ENCODE measurements around the gene PRX. TPM values are rescaled to one million over a fixed set of nuclear protein-coding genes. Genes with fewer than 3 reads are reported as not detected.

PRX gene
- total RNA-seq, 1 experiment from 2014 or later, result 2.5 TPM

GRCh38 chr19:40357640-40358039 lies 55.5 kb downstream of the PRX start:
- Histone ChIP-seq H3K27me3 (replicated peaks; ENCODE audit: insufficient read depth, low read depth, low read length, poor library complexity) (no peaks in the 10 kb centered on the region), H3K27ac (ENCODE audit: low read depth, low read length, poor library complexity, severe bottlenecking) (no peak overlapping the region), H3K4me3 (ENCODE audit: low read depth, low read length, poor library complexity, severe bottlenecking) (no peak overlapping the region), H3K9me3 (ENCODE audit: low read depth, low read length, poor library complexity, severe bottlenecking) (no peaks in the 10 kb centered on the region), H3K36me3 (ENCODE audit: insufficient read depth, low read length, poor library complexity, severe bottlenecking) (no peaks in the 10 kb centered on the region), H3K4me1 (ENCODE audit: insufficient read depth, low read length, poor library complexity, severe bottlenecking) (no peaks in the 10 kb centered on the region)
- TF ChIP-seq EZH2 (IDR thresholded peaks at IDR 0.05; ENCODE audit: borderline replicate concordance, low read depth, low read length, poor library complexity, severe bottlenecking), result no peak
- no peak for TF ChIP-seq CTCF (conservative IDR thresholded peaks at IDR 0.05; ENCODE audit: low read depth, low read length)
- ChIA-PET CTCF (no interaction called here), POLR2A (ENCODE audit: low non-redundant PET) (no interaction called here)
- intact Hi-C loops (cut with micrococcal nuclease; ENCODE audit: unreplicated experiment), result no loop called here
- no peak for DNase-seq (ENCODE audit: low spot score)
- BruUV-seq (replicated peaks), result no TSS peak

- no peaks in the 10 kb centered on the region for H3K27me3 ChIP-seq (replicated peaks; ENCODE audit: insufficient read depth, low read depth, low read length, poor library complexity)
- TF ChIP-seq CTCF (conservative IDR thresholded peaks at IDR 0.05; ENCODE audit: low read depth, low read length) (no peak), EZH2 (IDR thresholded peaks at IDR 0.05; ENCODE audit: borderline replicate concordance, low read depth, low read length, poor library complexity, severe bottlenecking) (no peak)
- ChIA-PET CTCF (no interaction called here), POLR2A (ENCODE audit: low non-redundant PET) (no interaction called here)
- no peak overlapping the region for H3K27ac ChIP-seq (ENCODE audit: low read depth, low read length, poor library complexity, severe bottlenecking)
- no peak overlapping the region for H3K4me3 ChIP-seq (ENCODE audit: low read depth, low read length, poor library complexity, severe bottlenecking)
- H3K4me1 ChIP-seq (ENCODE audit: insufficient read depth, low read length, poor library complexity, severe bottlenecking), result no peaks in the 10 kb centered on the region
- peak; percentile 48 for DNase-seq (ENCODE audit: low spot score)
- intact Hi-C loops (cut with micrococcal nuclease; ENCODE audit: unreplicated experiment), result no loop called here
- BruUV-seq (replicated peaks), result no TSS peak
- H3K9me3 ChIP-seq (ENCODE audit: low read depth, low read length, poor library complexity, severe bottlenecking), result no peaks in the 10 kb centered on the region
- H3K36me3 ChIP-seq (ENCODE audit: insufficient read depth, low read length, poor library complexity, severe bottlenecking), result no peaks in the 10 kb centered on the region
These were observed 56.2 kb downstream of the PRX start for GRCh38 chr19:40356681-40357595.

GRCh38 chr19:40355975-40356680 lies 57.0 kb downstream of the PRX start:
- CTCF ChIA-PET, result no interaction called here
- no peaks in the 10 kb centered on the region for H3K4me1 ChIP-seq (ENCODE audit: insufficient read depth, low read length, poor library complexity, severe bottlenecking)
- no peak for TF ChIP-seq CTCF (conservative IDR thresholded peaks at IDR 0.05; ENCODE audit: low read depth, low read length)
- TF ChIP-seq EZH2 (IDR thresholded peaks at IDR 0.05; ENCODE audit: borderline replicate concordance, low read depth, low read length, poor library complexity, severe bottlenecking), result no peak
- no peak overlapping the region for H3K4me3 ChIP-seq (ENCODE audit: low read depth, low read length, poor library complexity, severe bottlenecking)
- no peak overlapping the region for H3K27ac ChIP-seq (ENCODE audit: low read depth, low read length, poor library complexity, severe bottlenecking)
- H3K9me3 ChIP-seq (ENCODE audit: low read depth, low read length, poor library complexity, severe bottlenecking), result no peaks in the 10 kb centered on the region
- H3K36me3 ChIP-seq (ENCODE audit: insufficient read depth, low read length, poor library complexity, severe bottlenecking), result no peaks in the 10 kb centered on the region
- H3K27me3 ChIP-seq (replicated peaks; ENCODE audit: insufficient read depth, low read depth, low read length, poor library complexity), result no peaks in the 10 kb centered on the region
- POLR2A ChIA-PET (ENCODE audit: low non-redundant PET), result no interaction called here
- no peak for DNase-seq (ENCODE audit: low spot score)
- intact Hi-C loops (cut with micrococcal nuclease; ENCODE audit: unreplicated experiment), result no loop called here
- BruUV-seq (replicated peaks), result no TSS peak
